SH-SY5Y (cell line): ENCODE data around the gene TAGLN.

Experiments used
- GATA2 ChIP-seq: IDR thresholded peaks from 2 replicates; pipeline ENCODE4 v1.6.1; 2011; ENCODE audit warnings: mild to moderate bottlenecking, low read depth, low read length
- GATA3 ChIP-seq: IDR thresholded peaks from 2 replicates; pipeline ENCODE4 v1.6.1; 2011; ENCODE audit warnings: low read depth, mild to moderate bottlenecking, low read length, moderate library complexity

GRCh38 chr11:117170210-117170609 lies 29.0 kb upstream of the TAGLN start:
- no peak for TF ChIP-seq GATA2
- TF ChIP-seq GATA3: no peak
